ENCODE results near the gene TANGO2. TPM values are rescaled to one million over a fixed set of nuclear protein-coding genes. Genes with fewer than 3 reads are reported as not detected.

TANGO2 gene
- total RNA-seq, 1 donor from 2014 or later = 17.4 TPM

- no peak for DNase-seq (ENCODE audit: extremely low spot score, unreplicated experiment)
- H3K27ac Mint-ChIP-seq = peak overlapping the region; percentile 89
- peaks cover 18% of the 10 kb centered on the region for H3K4me1 Mint-ChIP-seq (ENCODE audit: unreplicated experiment)
- H3K27me3 Mint-ChIP-seq = no peaks in the 10 kb centered on the region
- TF ChIP-seq, protein P1, sequence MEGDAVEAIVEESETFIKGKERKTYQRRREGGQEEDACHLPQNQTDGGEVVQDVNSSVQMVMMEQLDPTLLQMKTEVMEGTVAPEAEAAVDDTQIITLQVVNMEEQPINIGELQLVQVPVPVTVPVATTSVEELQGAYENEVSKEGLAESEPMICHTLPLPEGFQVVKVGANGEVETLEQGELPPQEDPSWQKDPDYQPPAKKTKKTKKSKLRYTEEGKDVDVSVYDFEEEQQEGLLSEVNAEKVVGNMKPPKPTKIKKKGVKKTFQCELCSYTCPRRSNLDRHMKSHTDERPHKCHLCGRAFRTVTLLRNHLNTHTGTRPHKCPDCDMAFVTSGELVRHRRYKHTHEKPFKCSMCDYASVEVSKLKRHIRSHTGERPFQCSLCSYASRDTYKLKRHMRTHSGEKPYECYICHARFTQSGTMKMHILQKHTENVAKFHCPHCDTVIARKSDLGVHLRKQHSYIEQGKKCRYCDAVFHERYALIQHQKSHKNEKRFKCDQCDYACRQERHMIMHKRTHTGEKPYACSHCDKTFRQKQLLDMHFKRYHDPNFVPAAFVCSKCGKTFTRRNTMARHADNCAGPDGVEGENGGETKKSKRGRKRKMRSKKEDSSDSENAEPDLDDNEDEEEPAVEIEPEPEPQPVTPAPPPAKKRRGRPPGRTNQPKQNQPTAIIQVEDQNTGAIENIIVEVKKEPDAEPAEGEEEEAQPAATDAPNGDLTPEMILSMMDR (conservative IDR thresholded peaks at IDR 0.05) = no peak
- no peaks in the 10 kb centered on the region for H3K9me3 Mint-ChIP-seq
- H3K36me3 Mint-ChIP-seq = peaks cover 3% of the 10 kb centered on the region
- peak overlapping the region; percentile 32 for H3K4me3 Mint-ChIP-seq
These were observed 15.2 kb downstream of the TANGO2 start for GRCh38 chr22:20036084-20036482.

DNA sequence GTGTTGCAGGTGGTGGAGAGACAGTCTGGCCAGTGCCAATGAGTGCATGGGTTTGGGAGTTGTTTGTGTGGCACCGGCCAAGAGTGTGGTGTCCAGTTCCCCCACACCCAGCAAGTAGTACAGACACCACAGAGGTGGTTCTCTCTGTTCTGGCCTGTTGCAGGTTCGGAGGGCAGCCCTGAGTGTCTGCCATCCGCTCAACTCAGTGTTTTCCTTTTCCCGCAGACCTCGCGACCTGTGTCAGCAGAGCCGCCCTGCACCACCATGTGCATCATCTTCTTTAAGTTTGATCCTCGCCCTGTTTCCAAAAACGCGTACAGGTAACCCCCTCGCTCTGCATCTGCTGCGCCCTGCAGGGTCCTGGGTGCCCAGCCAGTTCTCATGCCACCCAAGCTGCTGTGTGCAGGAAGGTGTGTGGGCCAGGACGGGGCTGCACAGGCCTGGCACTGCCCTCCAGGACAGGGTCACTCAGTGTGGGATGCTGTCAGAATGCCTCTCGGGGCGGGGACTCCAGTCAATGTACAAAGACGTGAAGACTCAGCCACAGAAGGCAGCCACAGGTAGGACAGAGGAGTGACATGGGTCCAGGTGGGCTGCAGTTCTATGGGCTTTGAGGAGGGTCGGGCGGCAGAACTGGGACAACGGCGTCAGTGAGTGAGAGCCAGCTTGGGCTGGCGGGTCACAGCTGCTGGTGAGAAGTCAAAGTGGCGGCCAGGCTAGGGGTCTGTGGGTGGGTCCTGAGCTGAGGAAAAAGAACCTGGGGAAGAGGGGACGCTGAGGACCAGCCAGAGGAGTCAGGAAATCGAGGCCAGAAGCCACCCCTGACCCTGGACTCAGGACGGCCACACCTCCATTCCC is 15.9 kb downstream of the TANGO2 start:
- Mint-ChIP-seq H3K27me3 (no peaks in the 10 kb centered on the region), H3K4me1 (ENCODE audit: unreplicated experiment) (peaks cover 18% of the 10 kb centered on the region), H3K4me3 (no peak overlapping the region), H3K36me3 (peaks cover 3% of the 10 kb centered on the region), H3K27ac (peak overlapping the region; percentile 89), H3K9me3 (no peaks in the 10 kb centered on the region)
- no peak for DNase-seq (ENCODE audit: extremely low spot score, unreplicated experiment)
- TF ChIP-seq, protein P1 (conservative IDR thresholded peaks at IDR 0.05) = no peak

DNA sequence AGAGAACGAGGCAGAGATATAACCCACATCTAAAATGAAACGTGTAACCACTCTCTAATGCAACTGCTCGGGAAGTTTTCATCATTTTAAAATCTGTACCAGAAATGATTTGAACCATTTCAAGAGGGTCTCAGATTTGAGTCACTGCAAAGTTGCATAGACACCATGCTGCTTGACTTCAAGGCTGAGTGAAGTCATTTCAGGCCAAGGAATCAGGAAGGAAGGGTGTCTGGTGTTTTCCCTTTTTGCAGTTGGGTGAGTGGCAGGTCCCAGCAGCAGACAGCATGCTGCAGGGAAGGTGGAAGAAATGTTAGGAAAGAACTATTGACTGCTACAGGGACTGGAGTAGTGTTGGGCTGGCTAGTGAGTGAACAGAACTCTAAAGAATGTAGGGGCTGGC is 16.5 kb downstream of the TANGO2 start:
- Mint-ChIP-seq H3K4me1 (ENCODE audit: unreplicated experiment) (peaks cover 18% of the 10 kb centered on the region), H3K27me3 (no peaks in the 10 kb centered on the region), H3K27ac (peak overlapping the region; percentile 56), H3K36me3 (peaks cover 3% of the 10 kb centered on the region), H3K4me3 (no peak overlapping the region), H3K9me3 (no peaks in the 10 kb centered on the region)
- no peak for DNase-seq (ENCODE audit: extremely low spot score, unreplicated experiment)
- TF ChIP-seq, protein P1 (conservative IDR thresholded peaks at IDR 0.05) = no peak

DNA sequence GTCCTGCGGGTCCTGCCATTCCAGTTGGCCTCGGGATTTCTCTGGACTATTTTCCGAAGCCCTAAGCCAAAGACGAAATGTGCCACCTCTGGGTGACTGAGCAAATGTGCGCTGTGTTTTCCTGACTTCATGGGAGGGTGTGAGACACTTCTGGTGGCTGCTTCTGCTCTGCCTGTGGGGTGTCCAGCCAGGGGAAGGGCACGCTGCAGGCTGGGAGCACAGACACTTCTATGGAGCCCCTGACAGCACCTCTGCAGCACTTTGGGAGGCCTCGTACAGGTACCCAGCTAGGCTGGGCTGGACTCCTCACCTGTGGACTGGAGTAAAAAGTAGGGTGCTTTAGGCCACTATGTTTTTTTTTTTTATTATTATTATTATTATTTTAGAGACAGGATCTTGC is 17.7 kb downstream of the TANGO2 start:
- no peak overlapping the region for H3K27ac Mint-ChIP-seq
- DNase-seq (ENCODE audit: extremely low spot score, unreplicated experiment) = no peak
- H3K9me3 Mint-ChIP-seq = no peaks in the 10 kb centered on the region
- H3K36me3 Mint-ChIP-seq = peaks cover 3% of the 10 kb centered on the region
- peaks cover 18% of the 10 kb centered on the region for H3K4me1 Mint-ChIP-seq (ENCODE audit: unreplicated experiment)
- no peaks in the 10 kb centered on the region for H3K27me3 Mint-ChIP-seq
- TF ChIP-seq, protein P1 (conservative IDR thresholded peaks at IDR 0.05) = no peak
- H3K4me3 Mint-ChIP-seq = no peak overlapping the region

GRCh38 chr22:20039683-20040325 is 18.9 kb downstream of the TANGO2 start:
- H3K9me3 Mint-ChIP-seq = no peaks in the 10 kb centered on the region
- H3K27me3 Mint-ChIP-seq = no peaks in the 10 kb centered on the region
- TF ChIP-seq, protein P1 (conservative IDR thresholded peaks at IDR 0.05) = no peak
- peaks cover 18% of the 10 kb centered on the region for H3K4me1 Mint-ChIP-seq (ENCODE audit: unreplicated experiment)
- no peak overlapping the region for H3K4me3 Mint-ChIP-seq
- no peak for DNase-seq (ENCODE audit: extremely low spot score, unreplicated experiment)
- H3K27ac Mint-ChIP-seq = no peak overlapping the region
- H3K36me3 Mint-ChIP-seq = no peaks in the 10 kb centered on the region
